Heart left ventricle (tissue), 13 donors: ENCODE results near the gene C16orf90.

ENCODE experiments used
- POLR2A ChIP-seq, 2 donors: fragments of 450-650 bp; IDR thresholded peaks; one replicate each; pipeline ENCODE4 v1.6.1; 2017; ENCODE audit warnings: antibody characterized with exemption in 2 of 2, mild to moderate bottlenecking in 2 of 2, moderate library complexity in 2 of 2
- TF ChIP-seq, protein P1 (sequence below), 12 donors: fragments of 200-600 bp; sonication (generic) in 4 of 12; IDR thresholded peaks; one replicate each; pipeline versions ENCODE4 v1.5.0 to v1.8.0; 2018 to 2022; ENCODE audit warnings: antibody characterized with exemption in 12 of 12, mild to moderate bottlenecking in 5 of 12
- donor health status: ischemic (EF 13 %, LVEDD 7.1; RV severe dilation, severe dysfunction).
- donor health status: DM: no; HTN: yes; CAD: no.
- donor health status: DM: no; HTN: no; CAD: no.
- donor health status: ischemic (EF 25% LVEDD 6.9; RV normal size, moderate dysfunction).
- donor health status: ischemic (EF 25% LVEDD 5.7; RV mildly dilated, moderate dysfunction).
- donor health status: ischemic (EF 35%, LVEDD 5.7; RV mildly dilated, moderate dysfunction).
- donor health status: nonischemic (EF 11% LVEDD 7.7; RV severe dilation, severe dysfunction).
- donor health status: DM: yes; HTN: yes; CAD: no.
- donor health status: PGD.
- donor health status: ischemic (EF 29% LVEDD 5.4; RV normal size, mild dysfunction).
- donor health status: nonischemic (EF 23%, LVEDD 6.1; RV moderate dilation, normal function).

DNA sequence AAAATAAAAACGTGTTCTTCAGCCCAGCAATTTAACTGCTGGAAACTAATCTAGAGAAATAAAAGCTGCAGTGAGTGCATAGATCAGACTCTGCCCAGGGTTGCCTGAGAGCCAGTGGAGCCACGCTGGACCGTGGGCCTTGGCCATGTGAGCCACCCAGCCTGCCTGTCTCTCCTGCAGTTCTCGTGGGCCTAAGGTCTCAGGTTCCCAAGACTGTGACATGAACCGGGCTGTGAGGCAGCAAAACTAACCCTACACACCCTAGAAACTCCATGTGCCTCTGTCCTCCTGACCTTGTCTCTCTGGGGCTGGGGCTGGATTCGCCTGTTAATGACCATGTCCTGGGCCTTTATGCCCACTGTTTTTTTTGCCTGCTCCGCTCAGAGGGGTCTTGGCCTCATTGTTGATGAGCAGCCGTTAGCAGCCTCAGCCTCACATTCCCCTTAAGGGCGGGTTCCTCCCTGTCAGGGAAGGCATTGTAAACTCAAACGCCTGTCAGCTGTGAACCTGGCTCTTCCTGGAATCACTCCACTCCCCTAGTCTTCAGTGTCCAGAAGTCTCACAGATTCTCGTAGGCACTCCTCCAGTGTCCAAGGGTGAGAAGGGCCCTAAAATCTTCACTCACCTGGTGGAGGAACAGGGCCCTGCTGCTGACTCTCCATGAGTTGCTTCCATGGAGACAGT, 16.9 kb downstream of the C16orf90 start:
- TF ChIP-seq POLR2A (IDR thresholded peaks at IDR 0.05) = no peak
- TF ChIP-seq, protein P1, sequence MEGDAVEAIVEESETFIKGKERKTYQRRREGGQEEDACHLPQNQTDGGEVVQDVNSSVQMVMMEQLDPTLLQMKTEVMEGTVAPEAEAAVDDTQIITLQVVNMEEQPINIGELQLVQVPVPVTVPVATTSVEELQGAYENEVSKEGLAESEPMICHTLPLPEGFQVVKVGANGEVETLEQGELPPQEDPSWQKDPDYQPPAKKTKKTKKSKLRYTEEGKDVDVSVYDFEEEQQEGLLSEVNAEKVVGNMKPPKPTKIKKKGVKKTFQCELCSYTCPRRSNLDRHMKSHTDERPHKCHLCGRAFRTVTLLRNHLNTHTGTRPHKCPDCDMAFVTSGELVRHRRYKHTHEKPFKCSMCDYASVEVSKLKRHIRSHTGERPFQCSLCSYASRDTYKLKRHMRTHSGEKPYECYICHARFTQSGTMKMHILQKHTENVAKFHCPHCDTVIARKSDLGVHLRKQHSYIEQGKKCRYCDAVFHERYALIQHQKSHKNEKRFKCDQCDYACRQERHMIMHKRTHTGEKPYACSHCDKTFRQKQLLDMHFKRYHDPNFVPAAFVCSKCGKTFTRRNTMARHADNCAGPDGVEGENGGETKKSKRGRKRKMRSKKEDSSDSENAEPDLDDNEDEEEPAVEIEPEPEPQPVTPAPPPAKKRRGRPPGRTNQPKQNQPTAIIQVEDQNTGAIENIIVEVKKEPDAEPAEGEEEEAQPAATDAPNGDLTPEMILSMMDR (IDR thresholded peaks at IDR 0.05) = no peak
